ENCODE measurements around the gene EDNRB.

Gene EDNRB

DNA sequence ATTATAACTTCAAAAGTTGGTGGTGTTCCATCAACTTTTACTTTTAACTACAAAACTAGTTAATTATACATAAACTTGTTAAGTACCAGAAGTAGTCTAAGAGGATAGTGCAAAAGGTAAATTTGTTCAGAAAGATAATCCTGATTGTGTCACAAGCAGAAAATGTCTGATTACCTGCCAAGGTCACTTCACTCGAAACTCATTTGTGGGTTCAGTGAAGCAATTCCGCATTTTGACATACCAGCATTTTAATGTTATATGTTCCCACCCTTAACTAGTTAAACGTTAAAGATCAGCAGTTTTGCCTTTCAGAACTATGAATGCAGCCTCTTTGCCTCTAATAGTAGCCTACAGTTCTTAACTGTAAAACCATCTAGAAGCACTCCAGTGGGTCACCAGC lies 5.6 kb downstream of the EDNRB start:
- DNase-seq (ENCODE audit: low spot score): no peak
- TF ChIP-seq, protein P1, sequence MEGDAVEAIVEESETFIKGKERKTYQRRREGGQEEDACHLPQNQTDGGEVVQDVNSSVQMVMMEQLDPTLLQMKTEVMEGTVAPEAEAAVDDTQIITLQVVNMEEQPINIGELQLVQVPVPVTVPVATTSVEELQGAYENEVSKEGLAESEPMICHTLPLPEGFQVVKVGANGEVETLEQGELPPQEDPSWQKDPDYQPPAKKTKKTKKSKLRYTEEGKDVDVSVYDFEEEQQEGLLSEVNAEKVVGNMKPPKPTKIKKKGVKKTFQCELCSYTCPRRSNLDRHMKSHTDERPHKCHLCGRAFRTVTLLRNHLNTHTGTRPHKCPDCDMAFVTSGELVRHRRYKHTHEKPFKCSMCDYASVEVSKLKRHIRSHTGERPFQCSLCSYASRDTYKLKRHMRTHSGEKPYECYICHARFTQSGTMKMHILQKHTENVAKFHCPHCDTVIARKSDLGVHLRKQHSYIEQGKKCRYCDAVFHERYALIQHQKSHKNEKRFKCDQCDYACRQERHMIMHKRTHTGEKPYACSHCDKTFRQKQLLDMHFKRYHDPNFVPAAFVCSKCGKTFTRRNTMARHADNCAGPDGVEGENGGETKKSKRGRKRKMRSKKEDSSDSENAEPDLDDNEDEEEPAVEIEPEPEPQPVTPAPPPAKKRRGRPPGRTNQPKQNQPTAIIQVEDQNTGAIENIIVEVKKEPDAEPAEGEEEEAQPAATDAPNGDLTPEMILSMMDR (IDR thresholded peaks at IDR 0.05; ENCODE audit: borderline replicate concordance, control extremely low read depth, extremely low read depth, insufficient read depth, missing control alignments): no peak
- in situ Hi-C loops (cut with MboI; ENCODE audit: low sequenced_read_pairs, unreplicated experiment): no loop called here

DNA sequence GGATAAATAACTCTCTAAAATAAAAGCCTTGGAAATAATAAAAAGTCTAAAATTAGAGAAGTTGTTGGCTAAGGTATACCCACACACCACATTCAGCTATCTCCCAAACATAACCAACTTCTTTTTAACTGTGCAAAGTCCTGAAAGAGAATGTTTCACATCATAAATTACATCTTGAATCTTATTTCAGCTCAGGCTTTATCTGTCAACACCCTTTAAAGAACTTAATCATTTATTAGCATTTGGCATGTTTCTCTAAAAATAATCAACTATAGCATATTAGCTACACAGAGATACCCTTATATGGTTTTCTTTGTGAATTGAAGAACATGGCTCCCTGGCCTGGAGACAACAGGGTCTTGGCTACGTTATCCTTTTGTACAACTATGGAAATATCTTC lies 6.9 kb downstream of the EDNRB start:
- TF ChIP-seq, protein P1 (IDR thresholded peaks at IDR 0.05; ENCODE audit: borderline replicate concordance, control extremely low read depth, extremely low read depth, insufficient read depth, missing control alignments): no peak
- in situ Hi-C loops (cut with MboI; ENCODE audit: low sequenced_read_pairs, unreplicated experiment): no loop called here
- DNase-seq (ENCODE audit: low spot score): no peak

DNA sequence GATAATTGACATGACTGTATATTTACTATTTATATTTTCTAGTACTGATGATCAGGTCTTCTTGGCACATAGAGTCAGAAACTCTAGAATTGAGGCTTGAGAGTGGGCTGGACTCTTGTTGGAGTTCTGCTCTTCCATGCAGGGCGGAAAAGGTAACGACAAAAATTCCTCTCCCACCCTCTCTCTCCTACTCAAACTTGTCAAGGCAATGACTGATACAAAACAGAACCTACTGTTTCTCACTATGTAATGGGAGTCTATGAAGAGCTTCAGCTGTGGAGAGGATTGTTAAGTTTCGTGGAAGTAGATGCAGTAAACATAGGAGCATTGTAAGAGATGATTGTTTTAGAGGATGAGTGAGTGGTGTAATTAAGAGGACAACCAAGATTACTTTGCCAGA lies 8.8 kb downstream of the EDNRB start:
- in situ Hi-C loops (cut with MboI; ENCODE audit: low sequenced_read_pairs, unreplicated experiment): no loop called here
- TF ChIP-seq, protein P1 (IDR thresholded peaks at IDR 0.05; ENCODE audit: borderline replicate concordance, control extremely low read depth, extremely low read depth, insufficient read depth, missing control alignments): no peak
- DNase-seq (ENCODE audit: low spot score): no peak

DNA sequence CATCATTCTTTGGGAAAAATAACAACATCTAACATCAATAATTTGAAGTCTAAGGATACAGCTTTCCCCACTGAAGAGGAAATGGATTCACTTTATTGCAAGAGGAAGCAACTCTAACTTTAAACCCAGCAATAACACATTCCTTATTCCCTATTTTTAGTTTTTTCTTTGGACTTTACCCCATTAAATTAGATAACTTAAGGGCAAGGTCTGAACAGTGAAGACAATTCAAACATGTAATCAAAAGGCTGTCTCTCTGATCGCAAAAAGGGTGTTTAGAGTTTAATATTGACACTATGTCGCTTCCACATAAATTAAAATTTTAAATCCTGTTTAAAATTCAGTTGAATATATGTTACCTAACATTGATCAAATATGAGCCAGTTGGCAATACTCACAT lies 10.1 kb downstream of the EDNRB start:
- TF ChIP-seq, protein P1 (IDR thresholded peaks at IDR 0.05; ENCODE audit: borderline replicate concordance, control extremely low read depth, extremely low read depth, insufficient read depth, missing control alignments): no peak
- in situ Hi-C loops (cut with MboI; ENCODE audit: low sequenced_read_pairs, unreplicated experiment): no loop called here
- DNase-seq (ENCODE audit: low spot score): no peak

DNA sequence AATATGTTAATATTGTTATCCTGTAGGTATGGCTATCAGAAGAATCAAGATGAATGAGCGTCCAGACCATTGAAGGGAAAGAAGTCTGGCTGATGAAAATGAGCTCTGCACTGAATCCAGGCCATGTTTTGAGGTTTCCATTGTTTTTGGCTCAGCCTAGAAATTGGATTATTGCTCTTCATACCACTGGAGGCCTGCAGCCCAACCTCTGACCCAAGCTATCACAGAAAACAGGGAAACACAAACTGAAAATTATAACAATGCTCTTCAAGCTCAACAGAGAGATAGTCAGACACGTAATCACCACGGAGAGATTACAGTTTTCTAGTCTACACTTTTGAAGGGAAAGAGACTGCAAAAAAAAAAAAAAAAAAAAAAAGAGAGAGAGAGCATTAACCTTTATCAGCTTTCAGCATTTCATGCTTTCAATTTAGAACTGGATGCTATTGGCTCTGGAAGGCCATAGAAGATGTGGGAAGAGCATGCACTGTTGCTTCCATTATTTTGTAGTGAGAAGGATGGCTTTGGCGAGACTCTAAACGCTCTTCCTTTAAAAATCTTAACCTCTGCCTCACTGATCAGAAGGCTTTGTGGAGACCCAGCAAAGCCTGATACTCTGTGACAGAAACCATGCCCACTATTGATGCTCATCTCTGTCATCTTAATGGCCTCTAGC lies 10.8 kb downstream of the EDNRB start:
- TF ChIP-seq, protein P1 (IDR thresholded peaks at IDR 0.05; ENCODE audit: borderline replicate concordance, control extremely low read depth, extremely low read depth, insufficient read depth, missing control alignments): no peak
- no peak for DNase-seq (ENCODE audit: low spot score)
- in situ Hi-C loops (cut with MboI; ENCODE audit: low sequenced_read_pairs, unreplicated experiment): no loop called here

DNA sequence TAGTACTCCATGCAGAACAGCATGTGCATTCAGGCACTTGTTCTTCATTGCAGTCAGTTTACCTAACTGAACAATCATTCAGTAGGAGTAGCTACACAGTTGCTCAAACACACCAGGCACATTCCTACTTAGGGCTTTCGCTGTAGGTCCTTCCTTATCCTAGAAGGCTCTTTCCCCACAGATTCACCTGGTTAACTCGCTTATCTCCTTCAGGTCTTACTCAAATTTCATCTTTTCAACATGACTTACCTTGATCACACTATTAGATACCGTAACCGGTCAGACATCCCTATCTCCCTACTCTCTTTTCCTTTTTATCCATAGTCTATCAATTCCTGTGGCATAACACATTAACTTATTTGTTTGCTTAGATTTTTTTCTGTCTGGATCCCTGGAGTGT lies 14.6 kb downstream of the EDNRB start:
- no peak for DNase-seq (ENCODE audit: low spot score)
- TF ChIP-seq, protein P1 (IDR thresholded peaks at IDR 0.05; ENCODE audit: borderline replicate concordance, control extremely low read depth, extremely low read depth, insufficient read depth, missing control alignments): no peak
- in situ Hi-C loops (cut with MboI; ENCODE audit: low sequenced_read_pairs, unreplicated experiment): no loop called here
